Epidermal melanocyte (primary cell): ENCODE measurements around the gene MVP.

Experiments used
- DNase-seq: peaks from one replicate; pipeline ENCODE4 v3.0.0; 2011; ENCODE audit warnings: low spot score; ENCODE audit not compliant: insufficient read length

The MVP gene

GRCh38 chr16:29804455-29805231 lies 15.6 kb upstream of the MVP start:
- DNase-seq, result peak; percentile 15

- peak; percentile 95 for DNase-seq
Measured at GRCh38 chr16:29805232-29806098, 14.8 kb upstream of the MVP start.

GRCh38 chr16:29806099-29806579 lies 14.1 kb upstream of the MVP start, which contains the start of gene MAZ:
MAZ (plus strand) TSS chr16:29806529; CDS start chr16:29806702, 173 bp downstream.
- peak; percentile 59 for DNase-seq

DNA sequence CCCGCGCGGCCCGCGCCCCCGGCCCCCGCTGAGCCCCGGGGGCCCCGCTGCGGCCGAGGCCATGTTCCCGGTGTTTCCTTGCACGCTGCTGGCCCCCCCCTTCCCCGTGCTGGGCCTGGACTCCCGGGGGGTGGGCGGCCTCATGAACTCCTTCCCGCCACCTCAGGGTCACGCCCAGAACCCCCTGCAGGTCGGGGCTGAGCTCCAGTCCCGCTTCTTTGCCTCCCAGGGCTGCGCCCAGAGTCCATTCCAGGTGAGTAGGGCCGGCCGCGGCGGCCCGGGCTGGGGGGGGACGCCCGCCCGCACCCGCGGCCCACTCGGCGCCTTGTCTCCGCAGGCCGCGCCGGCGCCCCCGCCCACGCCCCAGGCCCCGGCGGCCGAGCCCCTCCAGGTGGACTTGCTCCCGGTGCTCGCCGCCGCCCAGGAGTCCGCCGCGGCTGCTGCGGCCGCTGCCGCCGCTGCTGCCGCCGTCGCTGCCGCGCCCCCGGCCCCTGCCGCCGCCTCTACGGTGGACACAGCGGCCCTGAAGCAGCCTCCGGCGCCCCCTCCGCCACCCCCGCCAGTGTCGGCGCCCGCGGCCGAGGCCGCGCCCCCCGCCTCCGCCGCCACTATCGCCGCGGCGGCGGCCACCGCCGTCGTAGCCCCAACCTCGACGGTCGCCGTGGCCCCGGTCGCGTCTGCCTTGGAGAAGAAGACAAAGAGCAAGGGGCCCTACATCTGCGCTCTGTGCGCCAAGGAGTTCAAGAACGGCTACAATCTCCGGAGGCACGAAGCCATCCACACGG lies 13.4 kb upstream of the MVP start:
- DNase-seq, result peak; percentile 16

DNA sequence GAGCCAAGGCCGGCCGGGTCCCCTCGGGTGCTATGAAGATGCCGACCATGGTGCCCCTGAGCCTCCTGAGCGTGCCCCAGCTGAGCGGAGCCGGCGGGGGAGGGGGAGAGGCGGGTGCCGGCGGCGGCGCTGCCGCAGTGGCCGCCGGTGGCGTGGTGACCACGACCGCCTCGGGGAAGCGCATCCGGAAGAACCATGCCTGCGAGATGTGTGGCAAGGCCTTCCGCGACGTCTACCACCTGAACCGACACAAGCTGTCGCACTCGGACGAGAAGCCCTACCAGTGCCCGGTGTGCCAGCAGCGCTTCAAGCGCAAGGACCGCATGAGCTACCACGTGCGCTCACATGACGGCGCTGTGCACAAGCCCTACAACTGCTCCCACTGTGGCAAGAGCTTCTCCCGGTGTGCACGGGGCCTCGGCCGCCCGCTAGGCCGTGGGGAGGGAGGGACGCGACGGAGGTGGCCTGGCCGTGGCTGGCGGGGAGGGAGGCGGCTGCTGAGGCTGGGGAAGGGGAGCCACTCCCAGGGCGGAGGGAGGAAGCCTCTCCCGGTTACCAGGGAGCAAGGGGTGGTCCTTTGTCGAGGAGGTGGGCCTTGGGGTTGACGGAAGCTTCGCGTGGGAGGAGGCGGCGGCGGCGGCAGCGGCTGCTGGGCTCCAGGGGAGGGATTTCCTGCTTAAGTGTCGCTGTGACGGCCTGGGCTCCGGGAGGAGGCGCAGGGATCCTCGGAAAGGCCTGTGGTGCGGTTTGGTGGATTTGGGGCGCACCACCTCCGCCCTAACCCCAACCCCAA lies 12.6 kb upstream of the MVP start:
- peak; percentile 79 for DNase-seq

GRCh38 chr16:29808219-29808900 lies 11.9 kb upstream of the MVP start:
- no peak for DNase-seq

DNA sequence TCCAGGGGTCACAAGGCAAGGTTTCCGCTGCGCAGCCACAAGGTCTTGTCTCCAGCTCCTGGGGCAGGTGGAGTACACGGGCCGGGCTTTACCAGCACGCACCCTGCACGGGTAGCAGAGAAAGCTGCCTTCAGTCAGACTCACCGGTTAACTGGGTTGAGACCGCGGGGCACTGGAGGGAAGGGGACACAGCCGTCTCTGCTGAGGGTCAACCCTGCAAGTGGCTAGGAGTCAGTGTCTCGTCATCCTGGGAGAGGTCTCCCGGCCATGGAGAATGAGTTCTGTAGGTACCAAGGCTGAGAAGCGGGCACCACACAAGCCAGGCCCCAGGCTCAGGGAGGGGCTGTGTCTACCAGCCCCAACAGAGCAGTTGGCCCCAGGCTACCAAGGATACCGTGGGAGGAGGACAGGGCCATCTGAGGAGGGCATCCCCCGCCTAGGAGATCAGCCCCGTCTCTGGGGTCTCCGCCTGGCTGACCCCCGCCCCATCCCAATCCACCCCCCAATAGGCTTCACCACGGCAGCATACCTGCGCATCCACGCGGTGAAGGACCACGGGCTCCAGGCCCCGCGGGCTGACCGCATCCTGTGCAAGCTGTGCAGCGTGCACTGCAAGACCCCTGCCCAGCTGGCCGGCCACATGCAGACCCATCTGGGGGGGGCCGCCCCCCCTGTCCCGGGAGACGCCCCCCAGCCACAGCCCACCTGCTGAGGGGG lies 11.1 kb upstream of the MVP start:
- no peak for DNase-seq

GRCh38 chr16:29809850-29810698 lies 10.2 kb upstream of the MVP start:
- no peak for DNase-seq

- DNase-seq, result no peak
Measured at GRCh38 chr16:29810699-29811169, 9.5 kb upstream of the MVP start.

DNA sequence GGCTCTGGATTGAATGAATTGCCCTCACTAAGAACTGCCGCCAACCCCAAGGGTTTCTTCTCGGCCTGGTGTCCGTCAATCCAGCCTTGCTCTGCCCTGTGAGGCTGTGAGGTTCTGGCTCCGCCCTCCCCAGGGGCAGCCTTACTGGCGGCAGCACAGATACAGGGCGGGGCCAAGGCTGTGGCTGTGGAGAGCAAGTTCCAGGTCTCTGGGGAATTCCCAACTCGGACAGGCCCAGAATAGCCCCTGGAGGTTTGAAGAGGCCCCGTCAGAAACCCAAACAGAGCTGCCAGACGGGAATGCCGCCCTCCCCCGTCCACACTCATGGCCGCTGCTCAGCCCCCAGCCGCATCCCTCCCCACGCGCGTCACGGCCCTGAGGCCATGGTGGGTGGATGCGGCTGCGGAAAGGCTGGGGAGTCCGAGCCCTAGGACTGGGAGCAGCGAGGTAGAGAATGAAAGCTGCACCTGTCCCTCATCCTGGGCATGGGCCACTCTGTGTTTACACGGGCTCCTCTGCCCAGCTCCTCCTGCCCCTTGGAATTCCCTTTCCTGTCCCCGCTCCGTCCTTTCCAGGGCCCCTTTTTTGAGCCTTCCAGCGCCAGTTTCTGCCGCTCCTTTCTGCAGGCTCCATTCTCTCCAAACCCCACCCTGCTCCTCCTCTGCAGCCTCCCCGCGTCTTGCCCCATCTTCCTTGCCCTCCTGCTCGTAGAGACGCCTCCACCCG lies 8.9 kb upstream of the MVP start:
- peak; percentile 97 for DNase-seq

DNA sequence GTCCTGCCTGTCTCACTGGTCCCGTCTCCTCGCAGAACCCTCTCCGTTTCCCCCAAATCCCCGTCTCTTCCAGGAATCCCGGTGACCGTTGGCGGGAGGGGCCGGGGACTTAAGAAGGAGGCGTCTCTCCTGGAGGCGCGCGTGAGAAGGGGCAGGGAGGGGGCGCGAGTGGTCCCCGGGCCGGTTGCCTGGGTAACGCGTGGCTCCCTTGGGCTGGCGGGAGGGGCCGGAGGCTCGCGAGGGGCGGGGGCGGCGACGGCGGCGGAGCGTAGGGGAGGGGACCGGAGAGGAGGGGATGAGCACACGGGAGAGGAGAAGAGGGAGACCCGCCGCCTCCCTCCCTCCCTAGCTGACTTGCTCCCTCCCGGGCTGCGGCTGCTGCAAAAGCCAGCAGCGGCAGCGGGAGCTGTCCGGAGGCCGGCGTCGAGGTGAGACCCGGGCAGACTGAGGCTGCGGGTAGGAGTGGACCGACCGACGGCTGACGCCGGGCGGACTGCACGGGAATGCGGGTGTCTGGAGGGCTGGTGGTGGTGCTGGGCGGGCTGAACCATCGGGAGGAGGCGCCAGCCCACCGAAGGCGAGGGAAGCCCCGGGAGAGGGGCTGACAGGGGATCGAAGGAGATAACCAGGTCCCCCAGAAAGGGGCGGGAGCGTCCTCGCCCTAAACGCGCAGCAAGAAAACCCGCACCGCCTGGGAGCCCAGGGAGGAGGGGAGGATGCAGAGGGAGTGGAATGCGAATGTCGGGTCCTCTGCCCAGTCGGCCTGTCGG lies 8.2 kb upstream of the MVP start, which contains the start of gene PRRT2:
TSS of gene PRRT2 (plus strand) at position 298 of the 770 bp plus-strand sequence. CDS start 862 bp downstream, outside the sequence.
- no peak for DNase-seq

- DNase-seq, result no peak
Measured at GRCh38 chr16:29812754-29813643, 7.3 kb upstream of the MVP start.

GRCh38 chr16:29813644-29814562 lies 6.4 kb upstream of the MVP start:
- DNase-seq, result no peak

GRCh38 chr16:29814592-29814991 lies 5.7 kb upstream of the MVP start:
- no peak for DNase-seq
